OCI-LY7 (cell line): Measurements from ENCODE around the gene RNF213. TPM values are rescaled to one million over a fixed set of nuclear protein-coding genes. Genes with fewer than 3 reads are reported as not detected.

Source experiments
- BruUV-seq: library from RNA; stranded (reverse); fragments of 400-500 nt; replicated peaks from 2 replicates; lab custom pipeline; 2021; lab: Mats Ljungman, UMichigan
- CTCF ChIA-PET: fragments of 300-600 bp; sonication (Branson Sonifier 250); formaldehyde crosslinking; loops from one replicate; lab custom pipeline; 2022; ENCODE audit warnings: antibody characterized with exemption; ENCODE audit not compliant: unreplicated experiment; lab: Charles Lee
- POLR2A ChIA-PET: fragments of 300-600 bp; sonication (Branson Sonifier 250); formaldehyde crosslinking; loops from one replicate; lab custom pipeline; 2022; ENCODE audit warnings: antibody characterized with exemption; lab: Charles Lee
- DNase-seq: peaks from one replicate; pipeline ENCODE4 v3.0.0-alpha.2; 2015; ENCODE audit warnings: low spot score
- H2AFZ ChIP-seq: fragments of 200-600 bp; sonication (generic), shearing (Covaris generic); 2 replicates; pipeline ENCODE4 v1.6.1; 2014; ENCODE audit warnings: mild to moderate bottlenecking, antibody characterized with exemption, low read length, moderate library complexity
- H3K27ac ChIP-seq: fragments of 200-600 bp; sonication (generic); 2 replicates; pipeline ENCODE4 v1.5.1; 2014; ENCODE audit warnings: mixed run types, low read depth, mild to moderate bottlenecking, moderate library complexity, low read length, inconsistent platforms; ENCODE audit not compliant: poor library complexity, severe bottlenecking
- H3K36me3 ChIP-seq: fragments of 200-600 bp; sonication (generic); 2 replicates; pipeline ENCODE4 v1.6.1; 2014; ENCODE audit warnings: mild to moderate bottlenecking, antibody characterized with exemption, low read length, moderate library complexity, mixed read lengths; ENCODE audit not compliant: insufficient read depth
- H3K4me1 ChIP-seq: fragments of 200-600 bp; sonication (generic); 2 replicates; pipeline ENCODE4 v1.5.1; 2014; ENCODE audit warnings: mild to moderate bottlenecking, low read length; ENCODE audit not compliant: insufficient read depth, poor library complexity, severe bottlenecking
- H3K4me2 ChIP-seq: fragments of 200-600 bp; sonication (generic); 2 replicates; pipeline ENCODE4 v1.6.1; 2014; ENCODE audit warnings: mild to moderate bottlenecking, low read length
- H3K4me3 ChIP-seq: fragments of 200-600 bp; sonication (generic); 2 replicates; pipeline ENCODE4 v1.5.1; 2014; ENCODE audit warnings: mild to moderate bottlenecking, low read depth, low read length; ENCODE audit not compliant: poor library complexity, severe bottlenecking
- H3K79me2 ChIP-seq: fragments of 200-600 bp; sonication (generic); 2 replicates; pipeline ENCODE4 v1.6.1; 2016; ENCODE audit warnings: low read depth, mild to moderate bottlenecking, low read length, moderate library complexity, mixed read lengths; ENCODE audit not compliant: insufficient read depth
- H3K9me2 ChIP-seq: fragments of 200-600 bp; sonication (generic); 2 replicates; pipeline ENCODE4 v1.6.1; 2016; ENCODE audit warnings: mild to moderate bottlenecking, low read length, mixed read lengths; ENCODE audit not compliant: insufficient read depth
- H3K9me3 ChIP-seq: fragments of 200-600 bp; sonication (generic); 2 replicates; pipeline ENCODE4 v1.6.1; 2014; ENCODE audit warnings: mild to moderate bottlenecking, mixed run types, low read length, mixed read lengths
- H4K20me1 ChIP-seq: fragments of 200-600 bp; sonication (generic); 2 replicates; pipeline ENCODE4 v1.6.1; 2014; ENCODE audit warnings: mild to moderate bottlenecking, antibody characterized with exemption, low read length, moderate library complexity, mixed read lengths; ENCODE audit not compliant: insufficient read depth
- EZH2phosphoT487 ChIP-seq: fragments of 200-600 bp; sonication (generic); IDR thresholded peaks from 2 replicates; pipeline ENCODE4 v1.6.1; 2018; ENCODE audit warnings: low read depth, borderline replicate concordance, mild to moderate bottlenecking, mixed run types, antibody characterized with exemption, low read length, moderate library complexity, mixed read lengths
- intact Hi-C: fragments of 100-400 bp; cut with micrococcal nuclease; formaldehyde crosslinking; loops from one replicate; pipeline ENCODE4 v1.10.0; 2022; ENCODE audit not compliant: unreplicated experiment
- total RNA-seq, 2 experiments: library from RNA; depleted of rRNA in 1 of 2; stranded (reverse); fragments of >200 nt in 1 of 2; shearing (Covaris generic) in 1 of 2; gene quantifications; 2 replicates each; pipeline ENCODE4 v1.2.3, GENCODE V29; 2014 to 2022
- TF ChIP-seq, protein P1 (sequence below): fragments of 200-600 bp; sonication (generic); conservative IDR thresholded peaks from 2 replicates; pipeline ENCODE4 v1.5.1; 2014; ENCODE audit warnings: mild to moderate bottlenecking, antibody characterized with exemption, low read length, moderate library complexity, mixed read lengths

RNF213 gene
- total RNA-seq, 2 experiments from 2014 or later = 58.8 to 68.6 TPM

DNA sequence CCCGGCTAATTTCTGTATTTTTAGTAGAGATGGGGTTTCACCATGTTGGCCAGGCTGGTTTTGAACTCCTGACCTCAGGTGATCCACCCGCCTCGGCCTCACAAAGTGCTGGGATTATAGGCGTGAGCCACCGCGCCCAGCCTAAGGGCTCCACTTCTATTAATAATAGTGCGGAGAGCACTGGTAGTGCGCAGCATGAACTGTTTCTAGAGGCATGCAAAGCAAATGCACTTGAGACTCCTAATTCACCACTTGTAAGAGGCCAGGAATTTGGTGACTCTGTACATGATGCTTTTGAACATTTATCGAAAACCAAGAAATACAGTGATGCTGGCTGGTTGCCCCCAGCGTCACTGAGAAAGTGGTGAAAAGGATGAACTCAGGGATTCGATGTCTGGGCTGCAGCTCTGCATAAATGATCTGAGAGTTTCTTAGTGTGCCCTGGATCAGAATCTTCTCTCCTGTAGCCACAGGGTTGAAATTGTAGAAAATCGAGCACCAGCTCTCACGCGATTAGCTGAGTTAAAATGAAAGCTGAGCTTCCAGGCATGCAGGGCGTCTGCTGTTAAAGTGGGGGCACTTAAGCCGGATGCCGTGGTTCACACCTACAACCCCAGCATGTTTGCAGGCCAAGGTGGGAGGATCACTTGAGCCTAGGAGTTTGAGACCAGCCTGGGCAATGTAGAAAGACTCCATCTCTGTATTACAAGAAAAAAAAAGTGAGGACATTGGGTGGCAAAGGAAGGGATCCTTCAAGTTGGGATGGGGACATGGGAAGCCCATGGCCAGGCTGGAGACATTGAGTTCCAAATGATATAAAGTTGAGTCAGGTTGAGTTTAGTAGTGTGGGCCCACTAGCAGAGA, 4.8 kb downstream of the RNF213 start:
- ChIA-PET CTCF (no interaction called here), POLR2A (interaction anchor here (0.6 kb wide), 1 partner anchor 58 kb away, joined by 3 read pairs; no protein-coding TSS in a partner anchor)
- TF ChIP-seq, protein P1, sequence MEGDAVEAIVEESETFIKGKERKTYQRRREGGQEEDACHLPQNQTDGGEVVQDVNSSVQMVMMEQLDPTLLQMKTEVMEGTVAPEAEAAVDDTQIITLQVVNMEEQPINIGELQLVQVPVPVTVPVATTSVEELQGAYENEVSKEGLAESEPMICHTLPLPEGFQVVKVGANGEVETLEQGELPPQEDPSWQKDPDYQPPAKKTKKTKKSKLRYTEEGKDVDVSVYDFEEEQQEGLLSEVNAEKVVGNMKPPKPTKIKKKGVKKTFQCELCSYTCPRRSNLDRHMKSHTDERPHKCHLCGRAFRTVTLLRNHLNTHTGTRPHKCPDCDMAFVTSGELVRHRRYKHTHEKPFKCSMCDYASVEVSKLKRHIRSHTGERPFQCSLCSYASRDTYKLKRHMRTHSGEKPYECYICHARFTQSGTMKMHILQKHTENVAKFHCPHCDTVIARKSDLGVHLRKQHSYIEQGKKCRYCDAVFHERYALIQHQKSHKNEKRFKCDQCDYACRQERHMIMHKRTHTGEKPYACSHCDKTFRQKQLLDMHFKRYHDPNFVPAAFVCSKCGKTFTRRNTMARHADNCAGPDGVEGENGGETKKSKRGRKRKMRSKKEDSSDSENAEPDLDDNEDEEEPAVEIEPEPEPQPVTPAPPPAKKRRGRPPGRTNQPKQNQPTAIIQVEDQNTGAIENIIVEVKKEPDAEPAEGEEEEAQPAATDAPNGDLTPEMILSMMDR = no peak
- TF ChIP-seq EZH2phosphoT487 = no peak
- no peaks in the 10 kb centered on the region for H3K79me2 ChIP-seq
- H3K27ac ChIP-seq = no peak overlapping the region
- no peaks in the 10 kb centered on the region for H4K20me1 ChIP-seq
- DNase-seq = no peak
- no peak overlapping the region for H3K4me3 ChIP-seq
- H2AFZ ChIP-seq = no peak overlapping the region
- H3K9me2 ChIP-seq = no peaks in the 10 kb centered on the region
- no peak overlapping the region for H3K4me2 ChIP-seq
- no peaks in the 10 kb centered on the region for H3K9me3 ChIP-seq
- no peaks in the 10 kb centered on the region for H3K36me3 ChIP-seq
- BruUV-seq = no TSS peak
- intact Hi-C loops = no loop called here
- peaks cover 35% of the 10 kb centered on the region for H3K4me1 ChIP-seq

DNA sequence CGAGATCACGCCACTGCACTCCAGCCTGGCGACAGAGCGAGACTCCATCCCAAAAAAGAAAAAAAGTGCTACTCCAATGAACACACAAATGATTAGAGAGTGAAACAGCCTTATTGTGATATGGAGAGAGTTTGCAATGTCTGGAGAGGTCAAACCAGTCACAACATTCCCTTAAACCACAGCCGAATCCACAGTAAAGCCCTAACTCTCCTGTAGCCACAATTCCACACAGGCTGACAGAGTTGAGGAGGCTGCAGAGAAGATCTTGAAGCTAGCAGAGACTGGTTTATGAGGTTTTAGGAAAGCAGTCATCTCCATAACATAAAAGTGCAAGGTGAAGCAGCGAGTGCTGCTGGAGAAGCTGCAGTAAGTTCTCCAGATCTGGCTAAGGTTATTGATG, 6.7 kb downstream of the RNF213 start:
- Histone ChIP-seq H3K4me2 (no peak overlapping the region), H3K79me2 (no peaks in the 10 kb centered on the region), H3K9me2 (no peaks in the 10 kb centered on the region), H3K9me3 (no peaks in the 10 kb centered on the region), H2AFZ (no peak overlapping the region), H3K36me3 (no peaks in the 10 kb centered on the region), H4K20me1 (no peaks in the 10 kb centered on the region), H3K4me1 (peaks cover 23% of the 10 kb centered on the region), H3K4me3 (no peak overlapping the region), H3K27ac (no peak overlapping the region)
- no peak for DNase-seq
- intact Hi-C loops = no loop called here
- TF ChIP-seq, protein P1 = no peak
- TF ChIP-seq EZH2phosphoT487 = no peak
- ChIA-PET POLR2A (no interaction called here), CTCF (no interaction called here)
- BruUV-seq = no TSS peak

DNA sequence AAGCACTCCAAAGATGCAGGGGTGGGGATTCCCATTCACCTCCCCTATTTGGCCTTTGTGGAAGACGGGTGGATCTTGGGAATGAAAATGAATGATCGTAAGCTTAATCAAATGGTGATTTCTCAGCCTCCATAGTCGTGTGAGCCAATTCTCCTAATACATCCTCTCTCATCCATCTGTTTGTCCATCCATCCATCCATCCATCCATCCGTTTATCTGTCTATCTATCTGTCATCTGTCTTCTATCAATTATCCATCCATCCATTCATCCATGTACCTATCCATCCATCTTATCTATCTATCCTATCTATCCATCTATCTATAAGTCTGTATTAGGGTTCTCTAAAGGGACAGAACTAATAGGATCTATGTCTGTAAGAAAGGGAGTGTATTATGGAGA, 7.8 kb downstream of the RNF213 start:
- Histone ChIP-seq H3K4me2 (no peak overlapping the region), H4K20me1 (no peaks in the 10 kb centered on the region), H2AFZ (no peak overlapping the region), H3K4me1 (peaks cover 12% of the 10 kb centered on the region), H3K36me3 (no peaks in the 10 kb centered on the region), H3K9me3 (no peaks in the 10 kb centered on the region), H3K9me2 (no peaks in the 10 kb centered on the region), H3K4me3 (no peak overlapping the region), H3K79me2 (no peaks in the 10 kb centered on the region), H3K27ac (no peak overlapping the region)
- TF ChIP-seq, protein P1 = no peak
- no peak for TF ChIP-seq EZH2phosphoT487
- no TSS peak for BruUV-seq
- intact Hi-C loops = no loop called here
- CTCF ChIA-PET = interaction anchor here (0.7 kb wide), 1 partner anchor 186 kb away, joined by 3 read pairs; no protein-coding TSS in a partner anchor
- DNase-seq = no peak
- POLR2A ChIA-PET = interaction anchor here (0.6 to 0.8 kb wide), 2 partner anchors 12 to 577 kb away, joined by 3 to 6 read pairs; no protein-coding TSS in a partner anchor
